Gastroesophageal sphincter (tissue), 3 donors: ENCODE measurements around the gene PIGZ.

Source experiments
- CTCF ChIP-seq, 4 experiments: fragments of 200-600 bp in 2 of 4; fragments of 450-650 bp in 2 of 4; sonication (generic) in 1 of 4; IDR thresholded peaks; one replicate each; pipeline ENCODE4 v1.5.1; 2017 to 2019; ENCODE audit warnings: antibody characterized with exemption in 4 of 4, mild to moderate bottlenecking in 2 of 4, moderate library complexity in 2 of 4
- EP300 ChIP-seq: sonication (generic); formaldehyde crosslinking; IDR thresholded peaks from one replicate; pipeline ENCODE4 v1.6.1; 2017; ENCODE audit warnings: antibody characterized with exemption, mild to moderate bottlenecking
- POLR2A ChIP-seq, 2 donors: fragments of 450-650 bp; IDR thresholded peaks; one replicate each; pipeline ENCODE4 v1.6.1; 2017; ENCODE audit warnings: antibody characterized with exemption in 2 of 2, mild to moderate bottlenecking in 2 of 2, moderate library complexity in 1 of 2
- POLR2AphosphoS5 ChIP-seq: sonication (generic); formaldehyde crosslinking; IDR thresholded peaks from one replicate; pipeline ENCODE4 v1.6.1; 2017; ENCODE audit warnings: antibody characterized with exemption

- no peak for TF ChIP-seq CTCF (IDR thresholded peaks at IDR 0.05)
- no peak for TF ChIP-seq POLR2A (IDR thresholded peaks at IDR 0.05)
- no peak for TF ChIP-seq EP300
- TF ChIP-seq POLR2AphosphoS5, result no peak
Observed at GRCh38 chr3:197014942-197015575, 46.4 kb upstream of the PIGZ start.
